Prostate gland (tissue), 2 donors: ENCODE measurements around the gene PCDHA11.
"Not testable (repeated sequence)": the region's sequence is repeated elsewhere in the genome, so short reads cannot be mapped to it uniquely, and the experiment has no call there.

Experiments used
- POLR2A ChIP-seq: fragments of 450-650 bp; IDR thresholded peaks from one replicate; pipeline ENCODE4 v1.6.1; 2016; ENCODE audit warnings: antibody characterized with exemption, mild to moderate bottlenecking
- POLR2AphosphoS5 ChIP-seq: sonication (generic); formaldehyde crosslinking; IDR thresholded peaks from one replicate; pipeline ENCODE4 v1.6.1; 2017; ENCODE audit warnings: antibody characterized with exemption
- TF ChIP-seq, protein P1 (sequence below), 4 experiments: fragments of 200-600 bp in 2 of 4; fragments of 450-650 bp in 2 of 4; sonication (generic) in 2 of 4; IDR thresholded peaks; 1 replicate in 3 of 4; 2 replicates in 1 of 4; pipeline ENCODE4 v1.5.1; 2016 to 2019; ENCODE audit warnings: antibody characterized with exemption in 4 of 4, mild to moderate bottlenecking in 2 of 4, moderate library complexity in 2 of 4

DNA sequence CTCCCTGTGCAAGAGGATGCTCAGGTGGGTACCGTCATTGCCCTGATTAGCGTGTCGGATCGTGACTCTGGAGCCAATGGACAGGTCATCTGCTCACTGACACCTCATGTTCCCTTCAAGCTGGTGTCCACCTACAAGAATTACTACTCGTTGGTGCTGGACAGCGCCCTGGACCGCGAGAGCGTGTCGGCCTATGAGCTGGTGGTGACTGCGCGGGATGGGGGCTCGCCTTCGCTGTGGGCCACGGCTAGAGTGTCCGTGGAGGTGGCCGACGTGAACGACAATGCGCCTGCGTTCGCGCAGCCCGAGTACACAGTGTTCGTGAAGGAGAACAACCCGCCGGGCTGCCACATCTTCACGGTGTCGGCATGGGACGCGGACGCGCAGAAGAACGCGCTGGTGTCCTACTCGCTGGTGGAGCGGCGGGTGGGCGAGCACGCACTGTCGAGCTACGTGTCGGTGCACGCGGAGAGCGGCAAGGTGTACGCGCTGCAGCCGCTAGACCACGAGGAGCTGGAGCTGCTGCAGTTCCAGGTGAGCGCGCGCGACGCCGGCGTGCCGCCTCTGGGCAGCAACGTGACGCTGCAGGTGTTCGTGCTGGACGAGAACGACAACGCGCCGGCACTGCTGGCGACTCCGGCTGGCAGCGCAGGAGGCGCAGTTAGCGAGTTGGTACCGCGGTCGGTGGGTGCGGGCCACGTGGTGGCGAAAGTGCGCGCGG is 7.9 kb downstream of the PCDHA11 start:
- TF ChIP-seq POLR2A, POLR2AphosphoS5: not testable (repeated sequence)
- TF ChIP-seq, protein P1, sequence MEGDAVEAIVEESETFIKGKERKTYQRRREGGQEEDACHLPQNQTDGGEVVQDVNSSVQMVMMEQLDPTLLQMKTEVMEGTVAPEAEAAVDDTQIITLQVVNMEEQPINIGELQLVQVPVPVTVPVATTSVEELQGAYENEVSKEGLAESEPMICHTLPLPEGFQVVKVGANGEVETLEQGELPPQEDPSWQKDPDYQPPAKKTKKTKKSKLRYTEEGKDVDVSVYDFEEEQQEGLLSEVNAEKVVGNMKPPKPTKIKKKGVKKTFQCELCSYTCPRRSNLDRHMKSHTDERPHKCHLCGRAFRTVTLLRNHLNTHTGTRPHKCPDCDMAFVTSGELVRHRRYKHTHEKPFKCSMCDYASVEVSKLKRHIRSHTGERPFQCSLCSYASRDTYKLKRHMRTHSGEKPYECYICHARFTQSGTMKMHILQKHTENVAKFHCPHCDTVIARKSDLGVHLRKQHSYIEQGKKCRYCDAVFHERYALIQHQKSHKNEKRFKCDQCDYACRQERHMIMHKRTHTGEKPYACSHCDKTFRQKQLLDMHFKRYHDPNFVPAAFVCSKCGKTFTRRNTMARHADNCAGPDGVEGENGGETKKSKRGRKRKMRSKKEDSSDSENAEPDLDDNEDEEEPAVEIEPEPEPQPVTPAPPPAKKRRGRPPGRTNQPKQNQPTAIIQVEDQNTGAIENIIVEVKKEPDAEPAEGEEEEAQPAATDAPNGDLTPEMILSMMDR (IDR thresholded peaks at IDR 0.05), result not testable (repeated sequence)
